GM06990 (cell line): ENCODE measurements around the gene TBCEL.

Source experiments
- DNase-seq: peaks from one replicate; pipeline ENCODE4 v3.0.0-alpha.2; 2011; ENCODE audit not compliant: insufficient read length; ENCODE audit errors: extremely low read depth
- H3K27me3 ChIP-seq: replicated peaks from 2 replicates; pipeline ENCODE4 v1.6.0; 2011; ENCODE audit warnings: low read length; ENCODE audit not compliant: control insufficient read depth, insufficient read depth
- H3K36me3 ChIP-seq: 2 replicates; pipeline ENCODE4 v1.5.1; 2011; ENCODE audit warnings: low read length; ENCODE audit not compliant: control insufficient read depth, insufficient read depth
- H3K4me3 ChIP-seq: replicated peaks from 2 replicates; pipeline ENCODE4 v1.5.1; 2011; ENCODE audit warnings: low read depth, mild to moderate bottlenecking, control low read depth, low read length
- TF ChIP-seq, protein P1 (sequence below): IDR thresholded peaks from 2 replicates; pipeline ENCODE4 v1.5.1; 2011; ENCODE audit warnings: low read length, control low read depth, mild to moderate bottlenecking, inconsistent platforms; ENCODE audit not compliant: insufficient read depth, poor library complexity, severe bottlenecking

Gene TBCEL

GRCh38 chr11:121023848-121024751 is at the start of gene TBCEL:
Gene TBCEL (plus strand): TSS chr11:121024102. CDS start chr11:121045691, 21,589 bp downstream.
- Histone ChIP-seq H3K36me3 (no peaks in the 10 kb centered on the region), H3K4me3 (peak within 1 kb of the TSS; percentile 87), H3K27me3 (no peaks in the 10 kb centered on the region)
- DNase-seq, result peak; percentile 89
- TF ChIP-seq, protein P1, sequence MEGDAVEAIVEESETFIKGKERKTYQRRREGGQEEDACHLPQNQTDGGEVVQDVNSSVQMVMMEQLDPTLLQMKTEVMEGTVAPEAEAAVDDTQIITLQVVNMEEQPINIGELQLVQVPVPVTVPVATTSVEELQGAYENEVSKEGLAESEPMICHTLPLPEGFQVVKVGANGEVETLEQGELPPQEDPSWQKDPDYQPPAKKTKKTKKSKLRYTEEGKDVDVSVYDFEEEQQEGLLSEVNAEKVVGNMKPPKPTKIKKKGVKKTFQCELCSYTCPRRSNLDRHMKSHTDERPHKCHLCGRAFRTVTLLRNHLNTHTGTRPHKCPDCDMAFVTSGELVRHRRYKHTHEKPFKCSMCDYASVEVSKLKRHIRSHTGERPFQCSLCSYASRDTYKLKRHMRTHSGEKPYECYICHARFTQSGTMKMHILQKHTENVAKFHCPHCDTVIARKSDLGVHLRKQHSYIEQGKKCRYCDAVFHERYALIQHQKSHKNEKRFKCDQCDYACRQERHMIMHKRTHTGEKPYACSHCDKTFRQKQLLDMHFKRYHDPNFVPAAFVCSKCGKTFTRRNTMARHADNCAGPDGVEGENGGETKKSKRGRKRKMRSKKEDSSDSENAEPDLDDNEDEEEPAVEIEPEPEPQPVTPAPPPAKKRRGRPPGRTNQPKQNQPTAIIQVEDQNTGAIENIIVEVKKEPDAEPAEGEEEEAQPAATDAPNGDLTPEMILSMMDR, result no peak

GRCh38 chr11:120974466-120974865 is 49.4 kb upstream of the TBCEL start:
- Histone ChIP-seq H3K27me3 (peaks cover 5% of the 10 kb centered on the region), H3K4me3 (no peak overlapping the region), H3K36me3 (no peaks in the 10 kb centered on the region)
- no peak for DNase-seq
- TF ChIP-seq, protein P1, result no peak

- H3K36me3 ChIP-seq, result no peaks in the 10 kb centered on the region
- TF ChIP-seq, protein P1, result no peak
- no peak for DNase-seq
- H3K4me3 ChIP-seq, result no peak overlapping the region
- H3K27me3 ChIP-seq, result peaks cover 7% of the 10 kb centered on the region
These were observed 48.9 kb upstream of the TBCEL start for GRCh38 chr11:120974965-120975364.

GRCh38 chr11:120977266-120978137 is 46.4 kb upstream of the TBCEL start:
- DNase-seq, result no peak
- H3K4me3 ChIP-seq, result no peak overlapping the region
- H3K36me3 ChIP-seq, result no peaks in the 10 kb centered on the region
- H3K27me3 ChIP-seq, result peaks cover 5% of the 10 kb centered on the region
- TF ChIP-seq, protein P1, result no peak

- Histone ChIP-seq H3K36me3 (no peaks in the 10 kb centered on the region), H3K27me3 (peaks cover 5% of the 10 kb centered on the region), H3K4me3 (no peak overlapping the region)
- DNase-seq, result no peak
- TF ChIP-seq, protein P1, result no peak
These were observed 45.2 kb upstream of the TBCEL start for GRCh38 chr11:120978701-120979100.
